Endometrial microvascular endothelial cells (primary cell): ENCODE results near the gene TMPRSS7. TPM values are rescaled to one million over a fixed set of nuclear protein-coding genes. Genes with fewer than 3 reads are reported as not detected.

Experiments used
- in situ Hi-C: cut with HindIII; loops from 2 replicates; pipeline ENCODE4 v1.10.0; 2017; ENCODE audit warnings: low sequenced_read_pairs, low pct_unique_long_range_greater_than_20kb; ENCODE audit errors: inconsistent ontology term
- total RNA-seq: library from RNA; depleted of rRNA; stranded (reverse); fragments of >200 nt; gene quantifications from one replicate; pipeline ENCODE4 v1.2.3, GENCODE V29; 2015; ENCODE audit errors: inconsistent ontology term

TMPRSS7 gene, protein sequence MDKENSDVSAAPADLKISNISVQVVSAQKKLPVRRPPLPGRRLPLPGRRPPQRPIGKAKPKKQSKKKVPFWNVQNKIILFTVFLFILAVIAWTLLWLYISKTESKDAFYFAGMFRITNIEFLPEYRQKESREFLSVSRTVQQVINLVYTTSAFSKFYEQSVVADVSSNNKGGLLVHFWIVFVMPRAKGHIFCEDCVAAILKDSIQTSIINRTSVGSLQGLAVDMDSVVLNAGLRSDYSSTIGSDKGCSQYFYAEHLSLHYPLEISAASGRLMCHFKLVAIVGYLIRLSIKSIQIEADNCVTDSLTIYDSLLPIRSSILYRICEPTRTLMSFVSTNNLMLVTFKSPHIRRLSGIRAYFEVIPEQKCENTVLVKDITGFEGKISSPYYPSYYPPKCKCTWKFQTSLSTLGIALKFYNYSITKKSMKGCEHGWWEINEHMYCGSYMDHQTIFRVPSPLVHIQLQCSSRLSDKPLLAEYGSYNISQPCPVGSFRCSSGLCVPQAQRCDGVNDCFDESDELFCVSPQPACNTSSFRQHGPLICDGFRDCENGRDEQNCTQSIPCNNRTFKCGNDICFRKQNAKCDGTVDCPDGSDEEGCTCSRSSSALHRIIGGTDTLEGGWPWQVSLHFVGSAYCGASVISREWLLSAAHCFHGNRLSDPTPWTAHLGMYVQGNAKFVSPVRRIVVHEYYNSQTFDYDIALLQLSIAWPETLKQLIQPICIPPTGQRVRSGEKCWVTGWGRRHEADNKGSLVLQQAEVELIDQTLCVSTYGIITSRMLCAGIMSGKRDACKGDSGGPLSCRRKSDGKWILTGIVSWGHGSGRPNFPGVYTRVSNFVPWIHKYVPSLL
- not detected for total RNA-seq

GRCh38 chr3:112034436-112034835 is at the start of gene TMPRSS7:
Gene TMPRSS7 (plus strand): TSS chr3:112034736. CDS start chr3:112034846, 110 bp downstream.
- in situ Hi-C loops: no loop called here

DNA sequence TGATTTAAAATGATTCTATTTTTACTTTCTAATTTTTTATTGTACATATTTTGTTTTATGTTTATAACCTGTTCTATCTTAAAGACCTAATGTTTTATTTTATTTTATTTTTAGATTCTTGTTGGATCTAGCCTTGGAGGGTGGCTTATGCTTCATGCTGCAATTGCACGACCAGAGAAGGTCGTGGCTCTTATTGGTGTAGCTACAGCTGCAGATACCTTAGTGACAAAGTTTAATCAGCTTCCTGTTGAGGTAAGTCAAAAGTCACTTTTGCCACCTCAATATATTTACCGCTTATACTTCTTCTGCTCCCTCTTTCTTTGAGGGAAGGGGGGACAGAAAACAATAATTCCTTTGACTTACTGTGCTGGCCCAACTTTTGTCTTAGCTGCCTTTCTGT is 47.7 kb upstream of the TMPRSS7 start:
- in situ Hi-C loops: no loop called here

DNA sequence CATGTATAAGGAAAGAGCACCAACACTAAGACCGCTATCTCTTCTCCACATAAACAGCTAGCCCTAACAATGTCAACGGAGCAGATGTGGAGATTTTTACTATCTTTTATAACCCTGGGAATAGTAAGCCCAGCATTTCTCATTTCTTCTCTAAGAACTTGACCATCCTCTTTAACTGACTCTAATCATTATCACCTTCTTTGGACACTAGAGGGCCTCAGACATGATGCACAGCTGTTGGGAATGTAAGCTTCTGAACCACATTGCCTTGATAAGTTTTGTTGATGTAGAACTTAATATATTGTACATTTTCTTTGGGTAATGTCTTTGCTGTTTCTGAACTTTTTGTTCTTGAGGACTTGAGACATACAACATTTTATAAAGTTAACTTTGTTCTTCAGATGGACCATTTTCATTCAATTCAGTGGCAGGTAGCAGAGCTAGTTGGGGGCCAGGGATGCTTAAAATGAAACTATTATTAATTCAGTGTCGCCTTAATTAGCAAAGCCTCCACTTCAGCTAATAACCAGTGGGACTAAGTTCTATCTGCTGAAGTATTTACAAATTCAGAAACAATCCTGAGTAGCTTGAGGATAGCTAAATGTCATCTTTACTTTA is 45.4 kb upstream of the TMPRSS7 start:
- in situ Hi-C loops: no loop called here

DNA sequence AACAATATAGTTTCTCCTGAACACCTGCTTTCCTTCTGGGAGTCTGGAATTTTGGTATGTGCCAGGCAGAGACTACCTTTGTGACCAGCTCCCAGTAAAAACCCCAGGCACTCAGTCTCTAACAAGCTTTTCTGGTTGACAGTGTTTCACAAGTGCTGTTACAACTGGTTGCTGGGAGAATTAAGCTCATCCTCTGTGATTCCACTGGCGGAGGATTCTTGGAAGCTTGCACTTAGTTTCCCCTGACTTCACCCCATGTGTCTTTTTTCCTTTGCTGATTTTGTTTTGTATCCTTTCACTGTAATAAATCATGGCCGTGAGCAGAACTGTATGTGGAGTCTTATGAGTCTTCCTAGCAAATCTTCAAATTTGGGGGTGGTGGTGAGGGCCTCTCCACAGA is 41.5 kb upstream of the TMPRSS7 start:
- in situ Hi-C loops: no loop called here

DNA sequence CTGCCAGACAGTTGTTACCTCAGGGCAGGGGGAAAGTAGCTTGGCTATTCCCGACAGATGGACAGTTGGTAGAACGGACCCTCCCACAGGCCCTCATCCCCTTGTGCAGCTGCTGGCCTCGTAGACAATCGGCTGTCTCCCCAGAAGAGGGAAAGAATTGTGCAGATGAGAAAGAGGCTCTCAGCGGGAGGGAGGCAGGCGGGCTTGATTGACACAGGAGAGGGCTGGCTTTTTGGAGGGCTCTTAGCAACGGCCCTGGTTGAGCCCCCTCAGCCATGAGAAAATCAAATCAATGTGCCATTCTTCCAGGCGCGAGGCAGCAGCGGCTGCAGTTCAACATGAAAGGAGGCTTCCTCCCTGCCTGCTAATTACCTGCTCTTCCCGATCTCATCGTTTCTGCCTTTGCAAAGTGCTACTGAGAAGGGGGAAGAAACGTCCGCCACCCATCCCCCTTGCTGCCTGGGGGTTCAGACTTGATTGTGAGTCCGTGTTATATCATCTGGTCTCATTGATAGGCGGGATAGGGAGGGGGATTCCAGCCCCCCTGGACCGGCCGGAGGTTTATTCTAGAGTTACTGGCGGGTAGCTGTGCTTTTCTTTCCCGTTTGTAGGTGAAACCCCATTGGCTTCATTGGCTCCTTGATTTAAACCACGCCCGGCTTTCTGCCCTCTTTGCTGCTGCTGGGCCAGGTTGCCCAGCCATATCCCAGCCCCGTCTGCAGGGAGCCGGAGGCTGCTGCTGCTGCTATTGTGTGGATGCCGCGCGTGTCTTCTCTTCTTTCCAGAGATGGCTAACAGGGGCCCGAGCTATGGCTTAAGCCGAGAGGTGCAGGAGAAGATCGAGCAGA is 35.7 kb upstream of the TMPRSS7 start, which contains the start of gene TAGLN3:
TAGLN3 (plus strand) TSS at position 287 of the 848 bp plus-strand sequence; CDS start at position 788, 501 bp downstream.
- in situ Hi-C loops: no loop called here

DNA sequence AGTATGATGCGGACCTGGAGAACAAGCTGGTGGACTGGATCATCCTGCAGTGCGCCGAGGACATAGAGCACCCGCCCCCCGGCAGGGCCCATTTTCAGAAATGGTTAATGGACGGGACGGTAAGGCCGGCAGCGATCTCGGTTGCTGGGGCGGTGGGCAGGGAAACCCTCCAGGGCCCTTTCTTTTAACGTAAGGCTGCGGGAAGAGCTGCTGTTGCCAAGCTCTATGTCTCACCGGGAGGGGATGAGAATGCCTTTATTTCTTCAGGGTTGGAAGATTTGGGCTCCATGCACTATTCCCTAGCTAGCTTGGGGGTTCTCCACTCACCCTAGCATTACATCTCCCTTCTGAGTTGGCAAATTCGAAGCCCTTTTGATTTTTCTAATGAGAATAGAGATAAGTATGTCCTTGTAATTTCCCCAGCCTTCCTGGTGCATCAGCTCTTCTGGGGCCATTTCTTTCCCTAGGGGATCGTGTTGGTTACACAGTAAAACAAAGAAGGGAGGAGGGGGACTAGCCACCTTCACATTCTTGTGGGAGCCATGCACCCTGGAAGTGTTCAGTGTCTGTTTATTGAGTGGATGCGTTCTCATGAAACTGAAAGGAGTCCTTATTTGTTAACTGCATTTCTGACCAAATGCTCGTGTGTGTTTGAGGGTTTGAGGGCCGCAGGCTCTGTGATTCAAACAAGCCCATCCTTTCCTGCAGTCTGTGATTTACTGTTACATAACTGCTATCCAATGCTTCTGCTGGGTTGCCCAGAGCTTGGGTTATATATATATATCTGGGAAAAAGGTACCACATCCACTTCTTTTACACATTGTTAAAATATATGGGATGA is 34.8 kb upstream of the TMPRSS7 start:
- in situ Hi-C loops: no loop called here

DNA sequence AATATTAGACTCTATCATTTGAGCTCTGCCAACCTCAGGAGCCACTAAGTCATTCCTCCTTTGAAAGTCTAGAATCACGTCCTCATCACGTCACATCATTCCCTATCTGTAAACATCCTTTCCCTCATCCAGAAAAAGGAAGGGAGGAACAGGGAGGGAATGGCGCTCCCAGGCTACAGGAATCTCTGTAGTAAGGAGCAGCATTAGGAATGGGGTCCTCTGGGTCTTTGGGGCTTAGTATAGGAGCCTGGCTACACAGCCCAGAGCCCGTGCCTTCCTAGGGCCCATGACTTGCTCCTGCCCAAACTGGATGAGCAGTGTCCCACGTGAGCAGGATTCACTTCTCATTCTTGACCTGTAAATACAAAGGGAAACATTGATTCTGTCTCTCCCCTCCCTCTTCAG is 34.2 kb upstream of the TMPRSS7 start:
- in situ Hi-C loops: no loop called here

DNA sequence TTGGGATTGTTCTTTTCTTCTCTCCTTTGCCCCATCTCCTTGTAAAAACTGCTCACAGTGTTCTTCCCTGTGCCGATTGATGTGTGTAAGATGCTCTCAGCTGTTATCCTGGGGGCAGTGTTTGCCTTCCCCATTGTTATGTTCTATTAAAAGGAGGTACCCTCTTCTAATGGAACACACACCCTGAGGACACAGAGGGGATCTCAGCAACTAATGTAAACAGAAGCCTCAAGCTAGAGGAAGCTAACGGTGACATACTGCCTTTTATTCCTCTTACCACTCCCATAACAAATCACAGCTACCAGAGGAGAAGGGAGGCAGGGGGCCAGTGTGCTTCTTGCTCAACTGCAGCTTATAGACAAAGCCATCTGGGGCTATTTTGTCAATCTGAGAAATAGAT is 33.6 kb upstream of the TMPRSS7 start:
- in situ Hi-C loops: no loop called here

DNA sequence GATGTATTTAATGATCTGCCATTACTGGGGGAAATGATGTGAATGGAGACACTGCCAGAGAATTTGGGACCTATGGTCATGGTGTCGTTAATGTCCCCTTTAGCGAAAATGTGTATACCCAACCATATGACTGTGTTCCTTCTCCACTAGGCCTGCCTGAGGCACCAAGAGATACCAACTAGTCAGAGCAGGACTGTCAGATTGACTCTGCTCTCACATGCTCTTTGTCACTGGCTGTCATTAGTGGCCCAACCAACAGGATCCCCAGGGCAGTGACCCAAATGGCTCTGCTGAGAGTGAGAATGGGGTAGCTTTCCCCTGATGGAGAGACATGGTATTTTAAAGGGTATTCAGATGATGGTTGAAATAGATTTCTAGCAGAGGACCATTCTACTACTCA is 33.0 kb upstream of the TMPRSS7 start:
- in situ Hi-C loops: no loop called here

- in situ Hi-C loops: no loop called here
Observed at GRCh38 chr3:112002096-112002971, 32.2 kb upstream of the TMPRSS7 start.

GRCh38 chr3:112003321-112004080 is 31.0 kb upstream of the TMPRSS7 start:
- in situ Hi-C loops: no loop called here

DNA sequence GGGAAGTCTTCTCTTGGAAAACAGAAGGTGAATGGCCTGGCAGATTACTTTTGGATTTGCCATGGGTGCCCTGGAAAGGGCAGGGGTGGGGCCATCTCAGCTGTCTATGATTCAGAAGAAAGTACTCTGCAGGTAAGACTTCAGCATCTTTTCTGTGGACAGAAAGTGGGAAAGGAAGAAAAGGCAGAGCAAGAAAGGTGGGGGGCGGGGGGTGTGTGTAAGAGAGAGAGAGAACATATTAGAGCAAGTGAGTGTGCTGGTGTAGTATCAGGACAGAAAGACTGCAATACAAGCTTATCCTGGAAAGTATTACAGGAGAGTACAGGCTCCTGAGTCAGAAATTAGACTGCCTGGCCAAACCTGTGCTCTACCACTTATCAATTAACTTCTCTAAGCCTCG is 30.3 kb upstream of the TMPRSS7 start:
- in situ Hi-C loops: no loop called here

DNA sequence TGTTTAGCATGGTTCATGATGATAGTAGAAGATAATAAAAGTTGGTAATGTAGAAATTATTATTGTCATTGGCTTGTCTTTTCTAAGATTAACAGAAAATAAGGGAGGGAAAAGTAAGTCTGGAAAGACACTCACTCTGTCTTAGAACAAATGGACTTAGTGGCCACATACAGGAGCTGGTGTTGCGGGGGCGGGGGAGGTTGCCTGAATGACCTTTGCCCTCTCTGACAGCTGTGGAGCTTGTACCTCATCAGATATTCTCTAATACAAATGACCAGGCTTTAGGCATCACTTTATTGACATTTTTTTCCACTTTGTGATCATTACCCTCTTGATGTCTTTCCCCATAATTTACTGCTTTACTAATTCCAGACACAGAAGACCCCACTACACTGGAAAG is 29.9 kb upstream of the TMPRSS7 start:
- in situ Hi-C loops: no loop called here

DNA sequence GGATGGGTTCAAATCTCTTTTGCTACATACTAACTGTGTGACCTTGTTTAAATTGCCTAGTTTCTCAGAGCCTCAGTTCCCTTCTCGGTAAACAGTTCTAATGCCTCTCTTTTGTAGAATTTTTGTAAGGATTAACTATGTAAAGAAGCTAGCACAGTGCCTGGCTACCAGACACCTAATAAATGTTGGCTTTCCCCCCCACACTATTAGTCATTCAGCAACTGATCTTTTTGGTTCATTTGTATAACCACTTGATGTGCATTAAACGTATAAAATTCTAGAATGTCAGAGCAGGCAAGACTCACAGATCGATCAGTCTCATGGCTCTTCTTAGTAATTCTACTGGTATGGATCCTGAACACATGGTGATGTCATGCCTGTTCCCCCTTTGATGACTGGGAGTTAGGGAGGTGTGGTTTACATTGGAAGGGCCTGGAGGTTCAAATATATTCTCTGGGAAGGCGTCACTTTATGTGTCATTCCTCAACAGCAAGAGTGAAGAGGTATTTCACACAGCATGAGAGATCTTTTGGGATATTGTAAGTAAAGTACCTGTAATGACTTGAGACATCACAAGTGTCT is 29.4 kb upstream of the TMPRSS7 start:
- in situ Hi-C loops: no loop called here

DNA sequence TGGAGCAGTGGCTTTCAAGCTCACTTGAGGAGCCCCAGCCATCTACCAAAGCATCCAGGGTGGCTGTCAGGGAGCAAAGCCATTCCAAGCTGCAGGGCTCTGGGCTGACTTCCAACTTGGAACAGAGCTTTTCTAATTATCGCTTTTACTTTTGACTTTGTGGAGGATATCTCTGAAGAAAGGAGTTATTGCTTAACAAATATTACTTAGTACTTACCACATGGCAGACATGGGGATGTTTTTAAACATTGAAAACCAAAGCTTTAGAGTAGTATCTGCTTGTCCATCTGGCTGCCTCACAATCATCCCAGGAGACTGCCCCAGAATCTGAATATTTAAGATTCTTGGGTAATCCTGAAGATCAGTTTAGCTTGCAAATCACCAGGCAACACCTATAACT is 26.9 kb upstream of the TMPRSS7 start:
- in situ Hi-C loops: no loop called here

- in situ Hi-C loops: no loop called here
Observed at GRCh38 chr3:112009670-112010069, 24.9 kb upstream of the TMPRSS7 start.
